ENCODE data around the gene STRN3.

GRCh38 chr14:30991408-30991807 lies 34.8 kb downstream of the STRN3 start:
- TF ChIP-seq POLR2A (IDR thresholded peaks at IDR 0.05; ENCODE audit: low read depth, low read length) (no peak), POLR2AphosphoS5 (IDR thresholded peaks at IDR 0.05; ENCODE audit: low read depth, low read length) (no peak), PAX5 (IDR thresholded peaks at IDR 0.05; ENCODE audit: insufficient read depth, low read length, severe bottlenecking) (no peak), TAF1 (IDR thresholded peaks at IDR 0.05; ENCODE audit: low read depth, low read length) (no peak), SPI1 (IDR thresholded peaks at IDR 0.05; ENCODE audit: low read depth, low read length) (peak; percentile 27; the same call in 1 of the 2 replicates), POU2F2 (IDR thresholded peaks at IDR 0.05; ENCODE audit: low read depth, low read length) (no peak)

Data from GM12891 (cell line).